ENCODE data around the gene JPH4. TPM values are rescaled to one million over a fixed set of nuclear protein-coding genes. Genes with fewer than 3 reads are reported as not detected.

JPH4 gene
- total RNA-seq, 1 donor from 2014 or later, result 3.2 TPM

DNA sequence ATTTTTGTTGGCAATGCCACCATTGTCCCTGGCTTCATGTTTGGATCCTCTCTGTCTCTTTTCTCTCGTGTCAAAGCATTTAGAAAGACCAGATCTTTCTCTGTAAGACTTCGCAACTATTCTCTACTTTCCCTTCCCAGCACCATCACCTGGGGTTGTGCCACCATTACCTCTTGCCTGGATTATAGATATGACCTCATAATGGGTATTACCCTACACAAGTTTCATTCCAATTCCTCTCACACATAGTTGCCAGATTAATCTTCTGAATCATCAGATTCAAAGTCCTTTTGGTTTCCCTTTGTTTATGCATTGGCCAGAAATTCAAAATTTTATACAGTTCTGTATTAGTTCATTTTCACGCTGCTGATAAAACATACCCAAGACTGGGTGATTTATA lies 30.4 kb upstream of the JPH4 start:
- Histone ChIP-seq H2AFZ (replicated peaks) (no peak overlapping the region), H3K79me2 (ENCODE audit: low read depth) (no peaks in the 10 kb centered on the region), H3K4me3 (no peak overlapping the region), H3K9ac (no peak overlapping the region), H3K27me3 (no peaks in the 10 kb centered on the region), H3K9me3 (ENCODE audit: low read depth) (no peaks in the 10 kb centered on the region), H4K20me1 (ENCODE audit: low read depth) (no peaks in the 10 kb centered on the region), H3K36me3 (no peaks in the 10 kb centered on the region), H3K4me1 (no peaks in the 10 kb centered on the region), H3F3A (ENCODE audit: low read depth) (no peaks in the 10 kb centered on the region), H3K27ac (no peak overlapping the region), H3K4me2 (no peak overlapping the region)
- Mint-ChIP-seq H3K36me3 (no peaks in the 10 kb centered on the region), H3K4me3 (no peak overlapping the region), H3K27ac (no peak overlapping the region), H3K9me3 (peaks cover 4% of the 10 kb centered on the region), H3K27me3 (ENCODE audit: insufficient read depth, low read depth) (peaks cover 2% of the 10 kb centered on the region), H3K4me1 (no peaks in the 10 kb centered on the region)
- no peak for DNase-seq (ENCODE audit: low spot score)
- TF ChIP-seq EZH2phosphoT487 (IDR thresholded peaks at IDR 0.05), result no peak
- no peak for TF ChIP-seq EZH2 (IDR thresholded peaks at IDR 0.05)
- TF ChIP-seq, protein P1, sequence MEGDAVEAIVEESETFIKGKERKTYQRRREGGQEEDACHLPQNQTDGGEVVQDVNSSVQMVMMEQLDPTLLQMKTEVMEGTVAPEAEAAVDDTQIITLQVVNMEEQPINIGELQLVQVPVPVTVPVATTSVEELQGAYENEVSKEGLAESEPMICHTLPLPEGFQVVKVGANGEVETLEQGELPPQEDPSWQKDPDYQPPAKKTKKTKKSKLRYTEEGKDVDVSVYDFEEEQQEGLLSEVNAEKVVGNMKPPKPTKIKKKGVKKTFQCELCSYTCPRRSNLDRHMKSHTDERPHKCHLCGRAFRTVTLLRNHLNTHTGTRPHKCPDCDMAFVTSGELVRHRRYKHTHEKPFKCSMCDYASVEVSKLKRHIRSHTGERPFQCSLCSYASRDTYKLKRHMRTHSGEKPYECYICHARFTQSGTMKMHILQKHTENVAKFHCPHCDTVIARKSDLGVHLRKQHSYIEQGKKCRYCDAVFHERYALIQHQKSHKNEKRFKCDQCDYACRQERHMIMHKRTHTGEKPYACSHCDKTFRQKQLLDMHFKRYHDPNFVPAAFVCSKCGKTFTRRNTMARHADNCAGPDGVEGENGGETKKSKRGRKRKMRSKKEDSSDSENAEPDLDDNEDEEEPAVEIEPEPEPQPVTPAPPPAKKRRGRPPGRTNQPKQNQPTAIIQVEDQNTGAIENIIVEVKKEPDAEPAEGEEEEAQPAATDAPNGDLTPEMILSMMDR (IDR thresholded peaks at IDR 0.05), result no peak

DNA sequence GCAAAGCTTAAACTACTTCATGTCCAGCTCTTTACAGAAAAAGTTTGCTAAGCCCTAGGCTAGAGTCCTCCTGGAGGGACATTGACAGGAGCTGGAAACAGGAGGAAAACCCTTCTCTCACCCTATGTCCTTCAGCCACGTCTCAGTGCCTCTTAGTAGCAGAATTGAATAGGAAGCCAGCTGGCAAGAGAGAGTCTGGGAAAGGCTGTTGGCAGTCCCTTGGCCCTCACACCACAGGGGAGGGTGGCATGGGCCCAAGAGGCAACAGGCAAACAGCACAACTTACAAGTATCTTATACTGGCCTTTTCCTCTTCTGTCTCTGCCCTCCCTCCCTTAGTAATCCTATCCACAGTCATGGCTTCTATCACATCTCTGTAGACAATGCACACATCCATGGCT lies 29.9 kb upstream of the JPH4 start:
- Histone ChIP-seq H3K4me2 (no peak overlapping the region), H3K9me3 (ENCODE audit: low read depth) (no peaks in the 10 kb centered on the region), H3K27me3 (no peaks in the 10 kb centered on the region), H3K79me2 (ENCODE audit: low read depth) (no peaks in the 10 kb centered on the region), H3K4me3 (no peak overlapping the region), H3K4me1 (no peaks in the 10 kb centered on the region), H4K20me1 (ENCODE audit: low read depth) (no peaks in the 10 kb centered on the region), H3K9ac (no peak overlapping the region), H3K36me3 (no peaks in the 10 kb centered on the region), H3F3A (ENCODE audit: low read depth) (no peaks in the 10 kb centered on the region), H2AFZ (replicated peaks) (no peak overlapping the region), H3K27ac (no peak overlapping the region)
- Mint-ChIP-seq H3K4me1 (no peaks in the 10 kb centered on the region), H3K4me3 (no peak overlapping the region), H3K27ac (no peak overlapping the region), H3K36me3 (no peaks in the 10 kb centered on the region), H3K27me3 (ENCODE audit: insufficient read depth, low read depth) (peaks cover 2% of the 10 kb centered on the region), H3K9me3 (peaks cover 4% of the 10 kb centered on the region)
- TF ChIP-seq, protein P1 (IDR thresholded peaks at IDR 0.05), result no peak
- DNase-seq (ENCODE audit: low spot score), result no peak

DNA sequence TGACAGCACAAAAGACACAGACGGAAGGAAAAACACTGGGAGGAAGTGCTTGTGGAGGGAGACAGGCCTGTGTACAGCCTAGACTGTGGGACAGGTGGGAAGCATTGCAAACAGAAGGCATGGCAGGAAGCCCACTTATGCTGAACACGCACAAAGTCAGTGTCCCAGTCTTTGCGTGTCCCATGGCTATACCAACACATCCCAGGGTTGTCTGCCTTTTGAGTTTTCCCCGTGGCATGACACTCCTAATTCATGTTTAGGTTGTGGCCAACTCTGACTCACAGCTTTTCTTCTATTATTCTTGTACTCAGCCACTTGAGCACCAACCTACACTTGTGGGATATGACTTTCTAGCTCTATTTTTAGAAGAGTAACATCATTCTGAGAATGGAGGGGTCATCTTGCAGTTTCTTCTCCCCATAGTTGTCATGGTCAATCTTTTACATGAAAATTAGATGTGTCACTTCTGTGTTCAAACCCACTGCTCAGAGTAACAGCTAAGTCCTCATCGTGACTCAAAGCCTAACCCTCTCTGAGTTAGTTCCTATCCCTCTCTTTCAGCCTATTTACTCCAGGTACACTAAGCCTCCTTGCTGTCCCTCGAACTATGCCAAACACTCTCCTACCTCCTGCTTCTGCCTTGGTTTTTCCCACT lies 27.5 kb upstream of the JPH4 start:
- H3K4me2 ChIP-seq, result no peak overlapping the region
- H4K20me1 ChIP-seq (ENCODE audit: low read depth), result no peaks in the 10 kb centered on the region
- Mint-ChIP-seq H3K9me3 (peaks cover 4% of the 10 kb centered on the region), H3K36me3 (no peaks in the 10 kb centered on the region), H3K4me3 (no peak overlapping the region), H3K4me1 (no peaks in the 10 kb centered on the region), H3K27me3 (ENCODE audit: insufficient read depth, low read depth) (peaks cover 2% of the 10 kb centered on the region), H3K27ac (no peak overlapping the region)
- no peak overlapping the region for H3K27ac ChIP-seq
- no peaks in the 10 kb centered on the region for H3K79me2 ChIP-seq (ENCODE audit: low read depth)
- TF ChIP-seq EZH2phosphoT487 (IDR thresholded peaks at IDR 0.05), result no peak
- TF ChIP-seq, protein P1 (IDR thresholded peaks at IDR 0.05), result no peak
- no peak for TF ChIP-seq EZH2 (IDR thresholded peaks at IDR 0.05)
- H3K36me3 ChIP-seq, result no peaks in the 10 kb centered on the region
- no peak overlapping the region for H3K4me3 ChIP-seq
- H2AFZ ChIP-seq (replicated peaks), result no peak overlapping the region
- no peak overlapping the region for H3K9ac ChIP-seq
- no peaks in the 10 kb centered on the region for H3K4me1 ChIP-seq
- DNase-seq (ENCODE audit: low spot score), result no peak
- no peaks in the 10 kb centered on the region for H3K27me3 ChIP-seq
- H3F3A ChIP-seq (ENCODE audit: low read depth), result no peaks in the 10 kb centered on the region
- H3K9me3 ChIP-seq (ENCODE audit: low read depth), result no peaks in the 10 kb centered on the region
